GM12878 (cell line): ENCODE data around the gene SH3GL3. TPM values are rescaled to one million over a fixed set of nuclear protein-coding genes. Genes with fewer than 3 reads are reported as not detected.

Source experiments
- BHLHE40 ChIP-seq, 2 experiments: fragments of 450-650 bp in 1 of 2; IDR thresholded peaks; 2 replicates each; pipeline ENCODE4 v1.6.1; 2011 to 2017; ENCODE audit warnings: low read depth in 2 of 2, borderline replicate concordance in 1 of 2, improper control_type of control experiment in 1 of 2, low read length in 1 of 2, mild to moderate bottlenecking in 1 of 2
- MXI1 ChIP-seq: fragments of 150-350 bp; IDR thresholded peaks from 2 replicates; pipeline ENCODE4 v1.6.1; 2011; ENCODE audit warnings: low read depth, mild to moderate bottlenecking, inconsistent platforms, low read length, improper control_type of control experiment
- NFIC ChIP-seq: IDR thresholded peaks from 2 replicates; pipeline ENCODE4 v1.6.1; 2012; ENCODE audit warnings: low read depth, mild to moderate bottlenecking, inconsistent platforms, low read length, moderate library complexity
- PRDM15 ChIP-seq: fragments of 450-650 bp; formaldehyde crosslinking; IDR thresholded peaks from 2 replicates; pipeline ENCODE4 v1.4.0; 2020; ENCODE audit warnings: mild to moderate bottlenecking, moderate library complexity
- SIN3A ChIP-seq: IDR thresholded peaks from 2 replicates; pipeline ENCODE4 v1.6.1; 2012; ENCODE audit warnings: low read depth, low read length, improper control_type of control experiment
- ZBTB4 ChIP-seq: fragments of 450-650 bp; formaldehyde crosslinking; IDR thresholded peaks from 2 replicates; pipeline ENCODE4 v1.4.0; 2022; ENCODE audit warnings: mild to moderate bottlenecking, moderate library complexity
- ZNF274 ChIP-seq: IDR thresholded peaks from one replicate; pipeline ENCODE4 v1.8.0; 2011; ENCODE audit not compliant: insufficient read length, insufficient read depth
- ZNF622 ChIP-seq: fragments of 450-650 bp; IDR thresholded peaks from 2 replicates; pipeline ENCODE4 v1.6.1; 2017; ENCODE audit warnings: mild to moderate bottlenecking, inconsistent platforms
- polyA plus RNA-seq, 11 experiments: library from polyadenylated mRNA; depleted of rRNA in 4 of 11; unstranded in 6 of 11; stranded (reverse) in 5 of 11; fragments of >200 nt; fragmentation: Nextera tagmentation in 4 of 11; fragmentation: Illumina TruSeq in 1 of 11; extraction: Ambion mirVana in 4 of 11; extraction: Trizol in 1 of 11; gene quantifications; 1 replicate in 1 of 11; 2 replicates in 10 of 11; pipeline versions ENCODE4 v1.2.1 to v1.2.3, GENCODE V29; 2011 to 2016; ENCODE audit warnings: inconsistent platforms in 2 of 11, missing spikeins in 2 of 11, low read depth in 1 of 11
- total RNA-seq, 4 experiments: library from RNA; depleted of rRNA in 3 of 4; stranded (reverse); fragments of >200 nt in 3 of 4; fragmentation: Illumina TruSeq in 1 of 4; extraction: Trizol in 1 of 4; gene quantifications; 2 replicates each; pipeline versions ENCODE4 v1.2.1 to v1.2.3, GENCODE V29; 2013 to 2021
- TF ChIP-seq, protein P1 (sequence below): fragments of 450-650 bp; IDR thresholded peaks from 2 replicates; pipeline ENCODE4 v1.6.1; 2016; ENCODE audit warnings: mild to moderate bottlenecking

The SH3GL3 gene
- total and polyA plus RNA-seq, 10 of the 15 experiments (the other 5 are each of a cell fraction or from before 2014, with no cell fraction given), result not detected

DNA sequence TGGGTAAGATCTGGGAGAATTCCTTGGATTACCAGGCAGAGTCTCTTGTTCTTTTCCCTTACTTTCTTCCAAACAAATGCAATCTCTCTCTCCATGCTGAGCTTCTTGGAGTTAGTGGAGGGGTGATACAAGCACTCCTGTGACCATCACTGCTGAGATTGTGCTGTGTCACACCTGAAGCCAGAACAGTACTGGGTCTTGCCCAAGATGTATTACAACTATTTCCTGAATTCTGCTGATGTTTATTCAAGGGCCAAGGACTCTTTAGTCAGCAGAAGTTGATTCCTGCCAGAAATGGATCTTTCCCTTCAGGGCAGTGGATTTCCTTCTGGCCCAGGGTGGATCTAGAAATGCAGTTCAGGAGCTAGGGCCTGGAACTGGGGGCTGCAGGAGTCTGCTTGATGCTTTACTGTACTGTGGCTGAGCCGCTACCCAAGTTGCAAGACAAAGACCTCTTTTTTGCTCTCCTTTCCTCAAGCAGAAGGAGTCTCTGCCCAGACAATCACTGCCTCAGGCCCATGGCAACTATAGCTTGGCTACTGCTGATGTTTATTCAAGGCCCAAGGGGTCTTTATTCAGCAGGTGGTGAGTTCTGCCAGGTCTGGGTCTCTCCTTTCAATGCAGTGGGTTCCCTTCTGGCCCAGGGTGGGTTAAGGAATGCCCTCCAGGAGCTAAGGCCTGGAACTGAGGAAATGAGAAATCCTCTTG is 98.8 kb downstream of the SH3GL3 start (continued):
- TF ChIP-seq PRDM15 (CRISPR knock-in tag) (no peak), ZNF622 (no peak), BHLHE40 (IDR thresholded peaks at IDR 0.05; ENCODE audit: borderline replicate concordance in 1 of 2, low read depth in 2 of 2, low read length in 1 of 2) (no peak), SIN3A (no peak), ZBTB4 (CRISPR knock-in tag) (no peak), MXI1 (no peak), NFIC (no peak), ZNF274 (no peak)
- TF ChIP-seq, protein P1, sequence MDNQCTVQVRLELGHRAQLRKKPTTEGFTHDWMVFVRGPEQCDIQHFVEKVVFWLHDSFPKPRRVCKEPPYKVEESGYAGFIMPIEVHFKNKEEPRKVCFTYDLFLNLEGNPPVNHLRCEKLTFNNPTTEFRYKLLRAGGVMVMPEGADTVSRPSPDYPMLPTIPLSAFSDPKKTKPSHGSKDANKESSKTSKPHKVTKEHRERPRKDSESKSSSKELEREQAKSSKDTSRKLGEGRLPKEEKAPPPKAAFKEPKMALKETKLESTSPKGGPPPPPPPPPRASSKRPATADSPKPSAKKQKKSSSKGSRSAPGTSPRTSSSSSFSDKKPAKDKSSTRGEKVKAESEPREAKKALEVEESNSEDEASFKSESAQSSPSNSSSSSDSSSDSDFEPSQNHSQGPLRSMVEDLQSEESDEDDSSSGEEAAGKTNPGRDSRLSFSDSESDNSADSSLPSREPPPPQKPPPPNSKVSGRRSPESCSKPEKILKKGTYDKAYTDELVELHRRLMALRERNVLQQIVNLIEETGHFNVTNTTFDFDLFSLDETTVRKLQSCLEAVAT, result no peak
